GM12891 (cell line): ENCODE results near the gene STXBP4.

Source experiments
- DNase-seq: peaks from one replicate; pipeline ENCODE4 v3.0.0; 2011; ENCODE audit warnings: low spot score; ENCODE audit not compliant: insufficient read length
- FAIRE-seq: peaks from 2 replicates; lab custom pipeline; 2011; peaks lifted over from hg19 to GRCh38; lab: Jason Lieb, UNC
- PAX5 ChIP-seq: IDR thresholded peaks from 2 replicates; pipeline ENCODE4 v1.6.1; 2011; ENCODE audit warnings: low read length, moderate library complexity, mild to moderate bottlenecking; ENCODE audit not compliant: insufficient read depth, severe bottlenecking
- POLR2A ChIP-seq: IDR thresholded peaks from 2 replicates; pipeline ENCODE4 v1.6.1; 2011; ENCODE audit warnings: low read depth, low read length, control low read depth
- POLR2AphosphoS5 ChIP-seq: IDR thresholded peaks from 2 replicates; pipeline ENCODE4 v1.6.1; 2011; ENCODE audit warnings: low read depth, low read length, control low read depth
- POU2F2 ChIP-seq: IDR thresholded peaks from 2 replicates; pipeline ENCODE4 v1.6.1; 2011; ENCODE audit warnings: low read depth, mild to moderate bottlenecking, control low read depth, low read length, moderate library complexity
- SPI1 ChIP-seq: IDR thresholded peaks from 2 replicates; pipeline ENCODE4 v1.6.1; 2011; ENCODE audit warnings: low read depth, low read length, control low read depth
- TAF1 ChIP-seq: IDR thresholded peaks from 2 replicates; pipeline ENCODE4 v1.6.1; 2011; ENCODE audit warnings: low read depth, low read length, control low read depth

Gene STXBP4

GRCh38 chr17:55168958-55169687, 200.6 kb downstream of the STXBP4 start:
- DNase-seq: peak; percentile 21
- peak; percentile 67 for FAIRE-seq
- TF ChIP-seq POLR2AphosphoS5 (no peak), SPI1 (peak; percentile 86), PAX5 (peak; percentile 47), POU2F2 (no peak; the same call in 1 of the 2 replicates)

GRCh38 chr17:55171634-55172328, 203.2 kb downstream of the STXBP4 start:
- TF ChIP-seq TAF1: no peak
- no peak for TF ChIP-seq POLR2A
- TF ChIP-seq SPI1: no peak
- no peak for TF ChIP-seq POLR2AphosphoS5
- TF ChIP-seq POU2F2: no peak
- no peak for TF ChIP-seq PAX5
- FAIRE-seq (peak; percentile 56), DNase-seq (no peak)

- TF ChIP-seq POLR2A: no peak
- TF ChIP-seq POU2F2: peak; percentile 35; the same call in 1 of the 2 replicates
- DNase-seq: no peak
Measured at GRCh38 chr17:55172612-55173011, 204.0 kb downstream of the STXBP4 start.

GRCh38 chr17:55174133-55174532, 205.6 kb downstream of the STXBP4 start:
- FAIRE-seq: no peak
- no peak for TF ChIP-seq PAX5
- no peak for TF ChIP-seq POU2F2
- TF ChIP-seq POLR2AphosphoS5: no peak
- TF ChIP-seq TAF1: no peak
- TF ChIP-seq POLR2A: no peak
- TF ChIP-seq SPI1: no peak
- DNase-seq: no peak

More at GRCh38 chr17:55172612-55173011, 204.0 kb downstream of the STXBP4 start:
- no peak for FAIRE-seq

- TF ChIP-seq PAX5 (no peak), SPI1 (no peak), POLR2A (no peak), TAF1 (no peak), POU2F2 (no peak), POLR2AphosphoS5 (no peak)
- FAIRE-seq: peak; percentile 9
- no peak for DNase-seq
Measured at GRCh38 chr17:55175788-55176427, 207.3 kb downstream of the STXBP4 start.

GRCh38 chr17:55177159-55177854, 208.7 kb downstream of the STXBP4 start:
- FAIRE-seq: peak; percentile 45
- TF ChIP-seq SPI1 (no peak), PAX5 (no peak), POU2F2 (no peak), POLR2A (no peak), POLR2AphosphoS5 (no peak), TAF1 (no peak)
- no peak for DNase-seq

GRCh38 chr17:55177855-55178217, 209.3 kb downstream of the STXBP4 start:
- TF ChIP-seq POLR2A: no peak
- TF ChIP-seq POU2F2: no peak
- TF ChIP-seq TAF1: no peak
- TF ChIP-seq SPI1: no peak
- TF ChIP-seq POLR2AphosphoS5: no peak
- TF ChIP-seq PAX5: no peak
- DNase-seq (no peak), FAIRE-seq (no peak)

- no peak for DNase-seq
- FAIRE-seq: no peak
- TF ChIP-seq POU2F2: no peak
- TF ChIP-seq SPI1: no peak
- TF ChIP-seq POLR2AphosphoS5: no peak
- TF ChIP-seq TAF1: no peak
- TF ChIP-seq PAX5: no peak
- no peak for TF ChIP-seq POLR2A
Measured at GRCh38 chr17:55186937-55187770, 218.6 kb downstream of the STXBP4 start.
